ENCODE measurements around the gene PLEKHD1.
A peak's percentile ranks its signal among the peaks of the same experiment; 100 is the strongest.

Gene PLEKHD1

DNA sequence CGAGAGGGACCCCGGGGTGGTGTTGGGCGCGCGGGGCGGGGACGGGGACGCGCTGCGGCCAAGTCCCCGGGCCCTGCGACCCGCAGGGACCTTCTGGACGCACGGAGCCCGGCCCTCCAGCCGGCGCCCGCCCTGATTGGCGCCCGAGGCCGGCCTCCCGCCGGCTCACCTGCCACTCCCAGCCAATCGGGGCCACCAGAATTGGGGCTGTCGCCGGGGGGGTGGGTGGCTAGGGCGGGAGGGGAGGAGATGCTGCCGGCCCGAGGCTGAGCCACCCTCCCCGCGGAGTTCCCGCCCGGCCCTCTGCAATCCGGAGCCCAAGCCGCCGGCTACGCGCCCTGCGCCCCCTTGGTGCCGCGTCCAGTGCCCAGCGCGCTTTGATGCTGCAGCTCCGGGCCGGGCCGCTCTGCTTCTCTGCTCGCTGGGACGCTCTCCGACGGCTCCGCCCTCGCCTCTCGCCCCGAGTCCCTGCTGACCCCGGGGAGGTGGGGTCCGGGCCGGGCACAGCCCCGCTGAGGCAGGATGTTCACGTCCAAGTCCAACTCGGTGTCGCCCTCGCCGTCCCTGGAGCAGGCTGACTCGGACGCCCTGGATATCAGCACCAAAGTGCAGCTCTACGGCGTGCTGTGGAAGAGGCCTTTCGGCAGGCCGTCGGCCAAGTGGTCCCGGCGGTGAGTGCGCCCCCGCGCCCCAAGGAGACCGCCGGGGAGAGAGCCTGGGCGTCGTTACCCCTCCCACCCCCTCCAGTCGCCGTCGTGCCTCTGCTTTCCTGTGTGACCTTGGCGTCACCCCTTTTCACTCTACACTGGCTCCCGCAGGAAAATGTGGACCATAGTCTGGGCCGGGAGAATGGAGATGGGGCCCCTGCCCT is at the start of gene PLEKHD1:
Gene PLEKHD1, plus strand, starts transcription at position 285 of the 871 bp plus-strand sequence. Its CDS starts 238 bp downstream, at position 523.
- DNase-seq: no peak
- TF ChIP-seq POLR2A (IDR thresholded peaks at IDR 0.05; ENCODE audit: low read length) (no peak), GATA1 (IDR thresholded peaks at IDR 0.05; ENCODE audit: low read depth, low read length) (no peak)

GRCh38 chr14:69439521-69440270 is 44.8 kb upstream of the PLEKHD1 start:
- DNase-seq: no peak
- TF ChIP-seq GATA1 (IDR thresholded peaks at IDR 0.05; ENCODE audit: low read depth, low read length): no peak
- no peak for TF ChIP-seq POLR2A (IDR thresholded peaks at IDR 0.05; ENCODE audit: low read length)

- no peak for DNase-seq
- TF ChIP-seq GATA1 (IDR thresholded peaks at IDR 0.05; ENCODE audit: low read depth, low read length) (no peak), POLR2A (IDR thresholded peaks at IDR 0.05; ENCODE audit: low read length) (no peak)
Observed at GRCh38 chr14:69441948-69442347, 42.6 kb upstream of the PLEKHD1 start.

- TF ChIP-seq POLR2A (IDR thresholded peaks at IDR 0.05; ENCODE audit: low read length) (no peak), GATA1 (IDR thresholded peaks at IDR 0.05; ENCODE audit: low read depth, low read length) (no peak)
Observed at GRCh38 chr14:69443296-69443805, 41.2 kb upstream of the PLEKHD1 start.

GRCh38 chr14:69449216-69449615 is 35.3 kb upstream of the PLEKHD1 start:
- TF ChIP-seq POLR2A (IDR thresholded peaks at IDR 0.05; ENCODE audit: low read length): no peak
- no peak for TF ChIP-seq GATA1 (IDR thresholded peaks at IDR 0.05; ENCODE audit: low read depth, low read length)
- DNase-seq: no peak

More at GRCh38 chr14:69443296-69443805, 41.2 kb upstream of the PLEKHD1 start:
- DNase-seq: no peak

- TF ChIP-seq GATA1 (IDR thresholded peaks at IDR 0.05; ENCODE audit: low read depth, low read length) (no peak), POLR2A (IDR thresholded peaks at IDR 0.05; ENCODE audit: low read length) (no peak)
- DNase-seq: no peak
Observed at GRCh38 chr14:69451941-69452340, 32.6 kb upstream of the PLEKHD1 start.

GRCh38 chr14:69458350-69458749 is 26.2 kb upstream of the PLEKHD1 start:
- TF ChIP-seq POLR2A (IDR thresholded peaks at IDR 0.05; ENCODE audit: low read length): no peak
- DNase-seq: no peak

DNA sequence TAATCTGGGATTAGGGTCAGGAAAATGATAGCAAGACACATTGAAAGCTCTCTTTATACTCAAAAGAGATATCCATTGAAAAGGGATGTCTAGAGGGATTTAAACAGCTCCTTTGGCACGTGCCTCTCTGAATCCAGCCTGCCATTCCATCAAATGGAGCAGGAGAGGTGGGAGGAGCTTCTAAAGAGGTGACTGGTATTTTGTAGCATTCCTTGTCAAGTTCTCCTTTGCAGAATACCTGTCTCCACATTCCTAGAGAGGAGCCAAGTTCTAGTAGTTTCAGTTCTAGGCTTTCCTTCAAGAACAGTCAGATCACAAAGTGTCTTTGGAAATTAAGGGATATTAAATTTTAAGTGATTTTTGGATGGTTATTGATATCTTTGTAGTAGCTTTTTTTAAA is 25.4 kb upstream of the PLEKHD1 start:
- no peak for TF ChIP-seq GATA1 (IDR thresholded peaks at IDR 0.05; ENCODE audit: low read depth, low read length)
- no peak for TF ChIP-seq POLR2A (IDR thresholded peaks at IDR 0.05; ENCODE audit: low read length)
- DNase-seq: no peak

- DNase-seq: peak; percentile 65 to 78
- TF ChIP-seq POLR2A (IDR thresholded peaks at IDR 0.05; ENCODE audit: low read length) (no peak), GATA1 (IDR thresholded peaks at IDR 0.05; ENCODE audit: low read depth, low read length) (no peak)
Observed at GRCh38 chr14:69460093-69460701, 24.3 kb upstream of the PLEKHD1 start.

- TF ChIP-seq GATA1 (IDR thresholded peaks at IDR 0.05; ENCODE audit: low read depth, low read length) (no peak), POLR2A (IDR thresholded peaks at IDR 0.05; ENCODE audit: low read length) (no peak)
- no peak for DNase-seq
Observed at GRCh38 chr14:69464379-69464778, 20.1 kb upstream of the PLEKHD1 start.

- DNase-seq: no peak
- TF ChIP-seq POLR2A (IDR thresholded peaks at IDR 0.05; ENCODE audit: low read length) (no peak), GATA1 (IDR thresholded peaks at IDR 0.05; ENCODE audit: low read depth, low read length) (no peak)
Observed at GRCh38 chr14:69464829-69465228, 19.7 kb upstream of the PLEKHD1 start.

GRCh38 chr14:69468949-69469348 is 15.6 kb upstream of the PLEKHD1 start:
- TF ChIP-seq POLR2A (IDR thresholded peaks at IDR 0.05; ENCODE audit: low read length): no peak
- no peak for TF ChIP-seq GATA1 (IDR thresholded peaks at IDR 0.05; ENCODE audit: low read depth, low read length)
- no peak for DNase-seq

DNA sequence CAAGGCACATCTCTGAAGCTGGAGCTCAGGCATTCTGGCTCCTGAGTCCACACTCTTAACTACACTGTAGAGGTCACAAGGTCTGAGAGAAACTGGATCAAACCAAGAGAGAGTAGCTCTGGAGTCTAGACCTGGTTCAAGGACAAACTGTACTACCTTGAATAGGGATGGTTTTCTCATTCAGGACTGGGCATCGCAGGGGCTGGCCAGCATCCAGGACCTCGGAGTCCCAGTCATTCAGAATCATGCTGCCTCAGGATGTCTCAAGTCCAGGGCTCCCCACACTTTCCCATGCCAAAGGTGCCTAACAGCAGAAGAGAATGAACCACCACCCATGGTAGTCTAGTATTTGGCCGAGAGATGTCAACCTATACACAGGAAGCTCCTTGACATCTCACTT is 13.1 kb upstream of the PLEKHD1 start:
- no peak for TF ChIP-seq GATA1 (IDR thresholded peaks at IDR 0.05; ENCODE audit: low read depth, low read length)
- TF ChIP-seq POLR2A (IDR thresholded peaks at IDR 0.05; ENCODE audit: low read length): no peak
- no peak for DNase-seq

GRCh38 chr14:69471916-69472315 is 12.6 kb upstream of the PLEKHD1 start:
- no peak for TF ChIP-seq GATA1 (IDR thresholded peaks at IDR 0.05; ENCODE audit: low read depth, low read length)
- TF ChIP-seq POLR2A (IDR thresholded peaks at IDR 0.05; ENCODE audit: low read length): no peak

More at GRCh38 chr14:69471916-69472315, 12.6 kb upstream of the PLEKHD1 start:
- no peak for DNase-seq

Data from erythroblast (primary cell).